ENCODE measurements around the gene CEP250.

- TF ChIP-seq CTCF (conservative IDR thresholded peaks at IDR 0.05; ENCODE audit: low read depth, low read length) (no peak), EZH2 (IDR thresholded peaks at IDR 0.05; ENCODE audit: borderline replicate concordance, low read depth, low read length, poor library complexity, severe bottlenecking) (no peak)
Observed at GRCh38 chr20:35542990-35543389, 87.6 kb downstream of the CEP250 start.

Measured in A673 (cell line).